Activated CD4-positive, alpha-beta T cell treated with anti-CD3 and anti-CD28 coated beads, Interleukin-10, Interleukin-2, amounts not matched to agents 100 ng/mL and 50 ng/mL, durations not matched to agents 16 hours and 8 hours (primary cell): ENCODE data around the gene ZC3H15.
"Not testable (repeated sequence)": the region's sequence is repeated elsewhere in the genome, so short reads cannot be mapped to it uniquely, and the experiment has no call there.

Experiments used
- DNase-seq: peaks from one replicate; pipeline ENCODE4 v3.0.0-alpha.2; 2020

The ZC3H15 gene

GRCh38 chr2:186496401-186496800 lies 10.3 kb downstream of the ZC3H15 start:
- no peak for DNase-seq

- no peak for DNase-seq
Observed at GRCh38 chr2:186497928-186498327, 11.9 kb downstream of the ZC3H15 start.

GRCh38 chr2:186498834-186499233 lies 12.8 kb downstream of the ZC3H15 start:
- no peak for DNase-seq

GRCh38 chr2:186503827-186504606 lies 18.0 kb downstream of the ZC3H15 start:
- no peak for DNase-seq

- DNase-seq: no peak
Observed at GRCh38 chr2:186508263-186508662, 22.2 kb downstream of the ZC3H15 start.

- DNase-seq: no peak
Observed at GRCh38 chr2:186515376-186515775, 29.3 kb downstream of the ZC3H15 start.

GRCh38 chr2:186516396-186516795 lies 30.3 kb downstream of the ZC3H15 start:
- no peak for DNase-seq

- no peak for DNase-seq
Observed at GRCh38 chr2:186517090-186517489, 31.0 kb downstream of the ZC3H15 start.

- DNase-seq: no peak
Observed at GRCh38 chr2:186518291-186518690, 32.2 kb downstream of the ZC3H15 start.

- no peak for DNase-seq
Observed at GRCh38 chr2:186518945-186519344, 32.9 kb downstream of the ZC3H15 start.

- DNase-seq: not testable (repeated sequence)
Observed at GRCh38 chr2:186521570-186522153, 35.6 kb downstream of the ZC3H15 start.

- DNase-seq: no peak
Observed at GRCh38 chr2:186522450-186522849, 36.4 kb downstream of the ZC3H15 start.

GRCh38 chr2:186523791-186524190 lies 37.7 kb downstream of the ZC3H15 start:
- DNase-seq: no peak

- DNase-seq: no peak
Observed at GRCh38 chr2:186526281-186526680, 40.2 kb downstream of the ZC3H15 start.

- no peak for DNase-seq
Observed at GRCh38 chr2:186530314-186530713, 44.3 kb downstream of the ZC3H15 start.

- no peak for DNase-seq
Observed at GRCh38 chr2:186531257-186531775, 45.3 kb downstream of the ZC3H15 start.

GRCh38 chr2:186532891-186533290 lies 46.8 kb downstream of the ZC3H15 start:
- DNase-seq: no peak

GRCh38 chr2:186533717-186534116 lies 47.7 kb downstream of the ZC3H15 start:
- DNase-seq: no peak

GRCh38 chr2:186534406-186534805 lies 48.3 kb downstream of the ZC3H15 start:
- DNase-seq: no peak

GRCh38 chr2:186535861-186536260 lies 49.8 kb downstream of the ZC3H15 start:
- no peak for DNase-seq

- DNase-seq: no peak
Observed at GRCh38 chr2:186537019-186537418, 51.0 kb downstream of the ZC3H15 start.

GRCh38 chr2:186540941-186541340 lies 54.9 kb downstream of the ZC3H15 start:
- DNase-seq: no peak

- no peak for DNase-seq
Observed at GRCh38 chr2:186542002-186542401, 55.9 kb downstream of the ZC3H15 start.

- no peak for DNase-seq
Observed at GRCh38 chr2:186543561-186544131, 57.6 kb downstream of the ZC3H15 start.
